Right hindlimb (tissue), 1 donor: ENCODE results near the gene ATCAY.
"Not testable (repeated sequence)": the region's sequence is repeated elsewhere in the genome, so short reads cannot be mapped to it uniquely, and the experiment has no call there.

Experiments used
- DNase-seq: peaks from one replicate; pipeline ENCODE4 v3.0.0-alpha.2; 2018

ATCAY gene

GRCh38 chr19:3904233-3904632 lies 23.7 kb downstream of the ATCAY start:
- DNase-seq = no peak

- DNase-seq = no peak
These were observed 27.3 kb downstream of the ATCAY start for GRCh38 chr19:3907626-3908265.

GRCh38 chr19:3908266-3909054 lies 28.0 kb downstream of the ATCAY start:
- DNase-seq = no peak

GRCh38 chr19:3910105-3910504 lies 29.6 kb downstream of the ATCAY start:
- DNase-seq = no peak

GRCh38 chr19:3914199-3914598 lies 33.7 kb downstream of the ATCAY start:
- no peak for DNase-seq

GRCh38 chr19:3916033-3916432 lies 35.5 kb downstream of the ATCAY start:
- DNase-seq = no peak

GRCh38 chr19:3919793-3920192 lies 39.3 kb downstream of the ATCAY start:
- DNase-seq = no peak

- DNase-seq = no peak
These were observed 42.7 kb downstream of the ATCAY start for GRCh38 chr19:3923096-3923758.

- DNase-seq = no peak
These were observed 43.4 kb downstream of the ATCAY start for GRCh38 chr19:3923912-3924311.

GRCh38 chr19:3931041-3931440 lies 50.6 kb downstream of the ATCAY start:
- DNase-seq = no peak

- DNase-seq = no peak
These were observed 52.7 kb downstream of the ATCAY start, which contains the start of gene NMRK2 for GRCh38 chr19:3932931-3933810. Gene NMRK2, plus strand, starts transcription at chr19:3933069. Its CDS starts 603 bp downstream, at chr19:3933672.

- no peak for DNase-seq
These were observed 56.3 kb downstream of the ATCAY start for GRCh38 chr19:3936506-3937442.

- DNase-seq = not testable (repeated sequence)
These were observed 57.9 kb downstream of the ATCAY start for GRCh38 chr19:3938300-3938950.

GRCh38 chr19:3942790-3943409 lies 62.4 kb downstream of the ATCAY start:
- DNase-seq = no peak

GRCh38 chr19:3944018-3944721 lies 63.7 kb downstream of the ATCAY start:
- DNase-seq = no peak

- no peak for DNase-seq
These were observed 65.4 kb downstream of the ATCAY start for GRCh38 chr19:3945838-3946237.

- not testable (repeated sequence) for DNase-seq
These were observed 66.9 kb downstream of the ATCAY start for GRCh38 chr19:3947316-3947933.

GRCh38 chr19:3949294-3949693 lies 68.8 kb downstream of the ATCAY start:
- DNase-seq = no peak
